BE2C (cell line): ENCODE results near the gene RPP14.

Experiments
- DNase-seq: peaks from one replicate; pipeline ENCODE4 v3.0.0-alpha.2; 2020
- H3K27me3 ChIP-seq: fragments of 250-450 bp; sonication (Bioruptor Pico); 2 replicates; pipeline ENCODE4 v1.5.1; 2020; ENCODE audit warnings: mild to moderate bottlenecking
- H3K36me3 ChIP-seq: fragments of 250-450 bp; sonication (Bioruptor Pico); 2 replicates; pipeline ENCODE4 v1.5.1; 2020; ENCODE audit warnings: mild to moderate bottlenecking
- H3K4me1 ChIP-seq: fragments of 250-450 bp; sonication (Bioruptor Pico); 2 replicates; pipeline ENCODE4 v1.5.1; 2020
- H3K4me3 ChIP-seq: 2 replicates; pipeline ENCODE4 v1.5.1; 2011; ENCODE audit warnings: low read depth, low read length
- H3K9me3 ChIP-seq: fragments of 250-450 bp; sonication (Bioruptor Pico); 2 replicates; pipeline ENCODE4 v1.5.1; 2020
- CTCF ChIP-seq: IDR thresholded peaks from 2 replicates; pipeline ENCODE4 v1.5.1; 2012; ENCODE audit warnings: mild to moderate bottlenecking, low read depth, low read length

Gene RPP14

DNA sequence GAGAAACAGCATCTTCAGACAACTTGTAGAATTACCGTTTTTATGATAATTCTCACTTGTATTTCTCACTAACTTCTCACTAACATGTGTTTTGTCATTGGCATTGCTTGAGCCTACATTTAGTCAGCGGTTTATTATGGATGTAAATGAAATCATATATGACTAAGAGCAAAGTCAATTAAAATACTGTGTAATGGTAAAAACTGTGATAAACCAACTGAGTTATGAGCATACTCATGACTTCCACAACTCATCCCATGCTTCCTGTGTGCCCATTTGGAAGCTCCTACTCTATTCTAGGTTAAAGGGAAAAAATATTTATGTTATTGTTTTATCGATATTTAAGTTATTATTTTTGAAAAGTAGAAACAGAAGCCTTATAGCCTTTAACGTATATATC lies 39.4 kb downstream of the RPP14 start:
- Histone ChIP-seq H3K27me3 (no peaks in the 10 kb centered on the region), H3K9me3 (no peaks in the 10 kb centered on the region), H3K36me3 (no peaks in the 10 kb centered on the region), H3K4me3 (no peak overlapping the region), H3K4me1 (no peaks in the 10 kb centered on the region)
- no peak for DNase-seq
- no peak for TF ChIP-seq CTCF

DNA sequence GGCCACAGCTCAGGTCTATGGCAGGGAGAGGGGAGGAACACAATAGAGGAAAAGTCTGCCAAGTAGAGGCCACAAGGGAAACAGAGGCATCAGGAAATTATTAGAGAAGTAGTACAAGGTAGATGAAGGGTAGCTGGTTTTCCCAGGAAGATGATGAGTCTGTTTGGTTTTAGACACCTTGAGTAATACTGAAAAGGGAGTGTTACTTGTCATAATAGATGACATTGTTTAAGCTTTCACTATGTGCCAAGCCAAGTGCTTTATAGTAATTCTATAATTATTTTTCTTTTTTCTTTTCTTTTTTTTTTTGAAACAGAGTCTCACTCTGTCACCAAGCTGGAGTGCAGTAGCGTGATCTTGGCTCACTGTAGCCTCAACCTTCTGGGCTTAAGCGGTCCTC lies 40.3 kb downstream of the RPP14 start:
- DNase-seq: no peak
- H3K9me3 ChIP-seq: no peaks in the 10 kb centered on the region
- no peak overlapping the region for H3K4me3 ChIP-seq
- no peaks in the 10 kb centered on the region for H3K27me3 ChIP-seq
- H3K4me1 ChIP-seq: no peaks in the 10 kb centered on the region
- no peak for TF ChIP-seq CTCF
- no peaks in the 10 kb centered on the region for H3K36me3 ChIP-seq

DNA sequence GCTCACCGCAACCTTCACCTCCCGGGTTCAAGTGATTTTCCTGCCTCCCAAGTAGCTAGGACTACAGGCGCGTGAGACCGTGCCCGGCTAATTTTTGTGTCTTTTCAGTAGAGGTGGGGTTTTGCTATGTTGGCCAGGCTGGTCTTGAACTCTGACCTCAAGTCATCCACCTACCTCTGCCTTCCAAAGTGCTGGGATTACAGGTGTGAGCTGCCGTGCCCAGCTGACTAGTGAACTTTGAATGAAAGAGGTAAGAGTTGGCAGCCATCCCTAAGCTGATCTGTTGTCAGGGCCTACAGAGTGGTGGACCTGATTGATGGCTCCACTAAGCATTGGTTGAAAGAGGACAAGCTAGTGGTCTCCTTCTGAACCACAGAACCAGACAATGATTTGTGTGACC lies 41.9 kb downstream of the RPP14 start:
- no peak for TF ChIP-seq CTCF
- H3K27me3 ChIP-seq: no peaks in the 10 kb centered on the region
- no peak overlapping the region for H3K4me3 ChIP-seq
- H3K4me1 ChIP-seq: no peaks in the 10 kb centered on the region
- H3K9me3 ChIP-seq: no peaks in the 10 kb centered on the region
- H3K36me3 ChIP-seq: no peaks in the 10 kb centered on the region
- no peak for DNase-seq

GRCh38 chr3:58349792-58350626 lies 44.0 kb downstream of the RPP14 start:
- H3K27me3 ChIP-seq: no peaks in the 10 kb centered on the region
- H3K9me3 ChIP-seq: no peaks in the 10 kb centered on the region
- DNase-seq: no peak
- no peaks in the 10 kb centered on the region for H3K4me1 ChIP-seq
- H3K4me3 ChIP-seq: no peak overlapping the region
- TF ChIP-seq CTCF: no peak
- H3K36me3 ChIP-seq: no peaks in the 10 kb centered on the region

GRCh38 chr3:58350627-58351013 lies 44.6 kb downstream of the RPP14 start:
- Histone ChIP-seq H3K9me3 (no peaks in the 10 kb centered on the region), H3K4me1 (no peaks in the 10 kb centered on the region), H3K4me3 (no peak overlapping the region), H3K36me3 (no peaks in the 10 kb centered on the region), H3K27me3 (no peaks in the 10 kb centered on the region)
- no peak for DNase-seq
- TF ChIP-seq CTCF: no peak

DNA sequence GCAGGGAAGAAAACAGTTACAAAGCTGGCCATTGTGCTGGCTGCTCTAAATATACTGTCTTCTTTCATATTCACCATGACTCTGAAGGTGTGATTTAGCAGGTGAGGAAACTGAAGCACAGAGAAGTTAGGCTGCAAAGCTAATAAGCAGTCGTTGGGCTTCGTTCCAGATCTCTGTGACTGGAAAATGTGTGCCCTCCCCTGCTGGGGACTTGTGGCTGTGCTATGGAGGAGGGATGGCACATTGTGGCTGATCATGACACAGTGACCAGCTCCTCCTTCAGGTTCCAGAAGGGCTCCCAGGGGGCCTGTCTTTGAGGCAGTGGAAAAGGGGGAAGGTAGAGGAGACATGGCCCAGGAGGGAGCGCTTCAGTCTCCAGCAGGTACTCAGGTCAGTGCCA lies 45.9 kb downstream of the RPP14 start:
- Histone ChIP-seq H3K9me3 (no peaks in the 10 kb centered on the region), H3K4me1 (no peaks in the 10 kb centered on the region), H3K27me3 (no peaks in the 10 kb centered on the region), H3K36me3 (no peaks in the 10 kb centered on the region), H3K4me3 (no peak overlapping the region)
- DNase-seq: peak; percentile 36
- TF ChIP-seq CTCF: peak; percentile 28
